Psoas muscle (tissue), 8 donors: ENCODE measurements around the gene AIF1. TPM values are rescaled to one million over a fixed set of nuclear protein-coding genes. Genes with fewer than 3 reads are reported as not detected.

Experiments used
- ATAC-seq, 4 donors: fragments of 200-7000 bp; cut with Tn5 transposase; one replicate each; pipeline ENCODE4 v1.9.1; 2020; ENCODE audit warnings: moderate library complexity in 3 of 4, mild to moderate bottlenecking in 2 of 4
- DNase-seq, 2 donors: peaks; one replicate each; pipeline ENCODE4 v3.0.0-alpha.2; 2020
- H3K27ac ChIP-seq: fragments of 200-600 bp; one replicate; pipeline ENCODE4 v1.8.0; 2022
- H3K27me3 ChIP-seq, 3 donors: fragments of 200-600 bp in 1 of 3; one replicate each; pipeline versions ENCODE4 v1.6.1 to v1.8.0; 2013 to 2022; ENCODE audit warnings: low read length in 2 of 3, mild to moderate bottlenecking in 2 of 3, moderate library complexity in 1 of 3; ENCODE audit not compliant: insufficient read depth in 3 of 3
- H3K36me3 ChIP-seq, 2 donors: fragments of 200-600 bp in 1 of 2; one replicate each; pipeline versions ENCODE4 v1.6.1 to v1.8.0; 2013 to 2022; ENCODE audit warnings: low read depth in 1 of 2, mild to moderate bottlenecking in 1 of 2, moderate library complexity in 1 of 2; ENCODE audit not compliant: insufficient read depth in 1 of 2
- H3K4me1 ChIP-seq: fragments of 200-600 bp; one replicate; pipeline ENCODE4 v1.8.0; 2022
- H3K4me3 ChIP-seq: fragments of 200-600 bp; one replicate; pipeline ENCODE4 v1.8.0; 2022; ENCODE audit warnings: mild to moderate bottlenecking
- H3K9me3 ChIP-seq: fragments of 200-600 bp; one replicate; pipeline ENCODE4 v1.8.0; 2022
- CTCF ChIP-seq: fragments of 200-600 bp; IDR thresholded peaks from one replicate; pipeline ENCODE4 v1.8.0; 2022; ENCODE audit warnings: antibody characterized with exemption
- WGBS, 3 donors: extraction: QIAGEN DNeasy Blood & Tissue Kit; methylation state at CpG; one replicate each; pipeline versions ENCODE4 v1.1.6 to v1.1.7; 2013; 5-methylcytosine and 5-hydroxymethylcytosine counted together
- intact Hi-C, 2 donors: fragments of 100-400 bp; cut with DNase I; formaldehyde crosslinking; loops; one replicate each; pipeline versions ENCODE4 v1.11.0 to v1.14.2; 2022
- polyA plus RNA-seq, 3 donors: library from polyadenylated mRNA; stranded (reverse); fragments of 200-250 nt; gene quantifications; one replicate each; pipeline ENCODE4 v1.2.3, GENCODE V29; 2013
- total RNA-seq, 4 donors: library from RNA; stranded (reverse); fragmentation: NEBNext Ultra II Directional in 2 of 4; extraction: Animal tissue kit (Norgen Biotek cat#: 25700) in 2 of 4; gene quantifications; one replicate each; pipeline versions ENCODE4 v1.2.1 to v1.2.4, GENCODE V29; 2021 to 2023
- donor health status: healthy with polysubstance abuse.
- donor health status: DM: no; HTN: no; CAD: no; lungs with moderate emphysema.
- donor health status: Bipolar disorder and iron deficiency.
- donor health status: healthy.
- donor health status: DM: yes; HTN: yes; CAD: no.
- donor health status: DM: no; HTN: no; CAD: no.
- donor health status: DM: no; HTN: no; CAD: no.
- donor health status: DM: yes; HTN: yes; CAD: no.

The AIF1 gene
- total and polyA plus RNA-seq, 7 donors: 2.6 to 11.3 (median 4.9) TPM

DNA sequence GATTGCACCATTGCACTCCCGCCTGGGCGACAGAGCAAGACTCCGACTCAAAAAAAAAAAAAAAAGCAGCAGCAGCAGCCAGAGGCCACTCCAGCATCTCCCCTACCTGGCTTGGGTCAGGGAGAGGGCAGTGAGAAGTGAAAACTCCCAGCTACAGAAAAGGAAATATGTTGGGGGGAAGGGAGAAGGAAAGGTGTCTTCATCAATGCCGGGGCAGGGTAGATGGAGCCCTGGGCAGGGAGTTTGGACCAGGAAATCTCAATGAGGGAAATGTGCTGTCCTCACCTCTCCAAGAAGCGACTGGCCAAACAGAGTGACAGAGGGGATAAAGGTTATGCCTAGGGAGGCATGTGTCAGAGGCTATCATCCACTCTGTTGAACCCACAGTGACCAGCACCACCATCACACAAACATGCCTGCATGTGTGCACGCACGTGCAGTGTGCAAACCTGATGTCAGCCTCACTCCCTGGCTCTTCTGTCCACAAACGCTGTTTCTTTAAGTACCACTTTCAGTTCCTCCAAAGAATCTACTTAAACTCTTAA, 887 bp upstream of the AIF1 start:
- TF ChIP-seq CTCF: no peak
- intact Hi-C loops: no loop called here
- no peaks in the 10 kb centered on the region for H3K4me1 ChIP-seq
- no peak for ATAC-seq
- WGBS, 3 donors: 75 to 89% (median 79%) methylated on average over 8 of the region's 8 CpGs
- no peak overlapping the region for H3K27ac ChIP-seq
- DNase-seq: no peak
- no peaks in the 10 kb centered on the region for H3K9me3 ChIP-seq
- no peaks in the 10 kb centered on the region for H3K27me3 ChIP-seq
- H3K4me3 ChIP-seq: no peak overlapping the region
- no peaks in the 10 kb centered on the region for H3K36me3 ChIP-seq

DNA sequence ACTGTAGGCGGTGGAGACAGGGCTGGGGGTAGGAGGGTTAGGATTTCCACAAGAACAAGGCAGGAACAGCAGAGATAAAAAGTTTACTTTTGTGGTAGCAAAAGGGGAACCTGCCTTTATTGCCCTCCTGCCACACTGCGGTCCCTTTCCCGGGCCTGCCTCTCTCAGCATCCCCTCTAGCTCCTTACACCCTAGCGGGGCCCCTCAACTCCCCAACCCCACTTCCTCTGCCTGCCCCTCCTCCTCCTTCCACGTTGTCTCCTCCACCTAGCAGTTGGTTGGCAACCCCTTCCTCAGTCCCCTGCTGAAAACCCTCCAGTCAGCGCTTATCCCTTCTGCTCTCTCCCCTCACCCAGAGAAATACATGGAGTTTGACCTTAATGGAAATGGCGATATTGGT, 714 bp downstream of the AIF1 start:
- no peaks in the 10 kb centered on the region for H3K4me1 ChIP-seq
- 58 to 60% (median 60%) methylated on average over 7 of the region's 7 CpGs for WGBS, 3 donors
- no peak for TF ChIP-seq CTCF
- H3K9me3 ChIP-seq: no peaks in the 10 kb centered on the region
- H3K27me3 ChIP-seq: no peaks in the 10 kb centered on the region
- intact Hi-C loops: loop anchor here in 1 of 2 donors (5.0 kb wide), 1 partner anchor 68 kb away; the partner anchor contains the start of genes ATP6V1G2 and NFKBIL1
- H3K27ac ChIP-seq: no peak overlapping the region
- peak overlapping the region; percentile 32 for H3K4me3 ChIP-seq
- no peak for ATAC-seq
- DNase-seq: no peak
- no peaks in the 10 kb centered on the region for H3K36me3 ChIP-seq

DNA sequence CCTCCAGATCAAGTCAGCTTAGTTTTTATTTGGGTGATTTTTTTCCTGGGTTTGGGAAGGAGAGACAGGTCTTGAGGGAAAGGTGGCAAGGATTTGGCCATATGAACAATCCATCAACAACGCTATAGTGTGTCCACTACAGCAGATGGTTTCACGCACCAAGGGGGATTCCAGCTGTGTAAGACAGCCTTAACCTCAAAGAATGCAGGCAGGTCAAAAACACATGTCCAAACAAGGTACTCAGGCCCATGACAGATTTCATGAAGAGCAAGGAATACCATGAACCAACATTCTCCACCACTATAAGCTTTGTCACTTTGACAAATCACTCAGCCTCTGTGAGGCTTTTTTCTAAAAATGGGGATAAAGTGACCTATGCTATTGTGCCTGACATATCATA, 2.0 kb downstream of the AIF1 start:
- Histone ChIP-seq H3K27me3 (no peaks in the 10 kb centered on the region), H3K4me3 (no peak overlapping the region), H3K4me1 (peaks cover 7% of the 10 kb centered on the region), H3K27ac (no peak overlapping the region), H3K9me3 (no peaks in the 10 kb centered on the region), H3K36me3 (peaks cover 2 to 3% of the 10 kb centered on the region in 2 donors)
- ATAC-seq: no peak
- WGBS, 3 donors: 74 to 78% (median 74%) methylated on average over 2 of the region's 2 CpGs
- no peak for DNase-seq
- no peak for TF ChIP-seq CTCF
- intact Hi-C loops: loop anchor here in 1 of 2 donors (5.0 kb wide), 1 partner anchor 70 kb away; the partner anchor contains the start of genes ATP6V1G2 and NFKBIL1

DNA sequence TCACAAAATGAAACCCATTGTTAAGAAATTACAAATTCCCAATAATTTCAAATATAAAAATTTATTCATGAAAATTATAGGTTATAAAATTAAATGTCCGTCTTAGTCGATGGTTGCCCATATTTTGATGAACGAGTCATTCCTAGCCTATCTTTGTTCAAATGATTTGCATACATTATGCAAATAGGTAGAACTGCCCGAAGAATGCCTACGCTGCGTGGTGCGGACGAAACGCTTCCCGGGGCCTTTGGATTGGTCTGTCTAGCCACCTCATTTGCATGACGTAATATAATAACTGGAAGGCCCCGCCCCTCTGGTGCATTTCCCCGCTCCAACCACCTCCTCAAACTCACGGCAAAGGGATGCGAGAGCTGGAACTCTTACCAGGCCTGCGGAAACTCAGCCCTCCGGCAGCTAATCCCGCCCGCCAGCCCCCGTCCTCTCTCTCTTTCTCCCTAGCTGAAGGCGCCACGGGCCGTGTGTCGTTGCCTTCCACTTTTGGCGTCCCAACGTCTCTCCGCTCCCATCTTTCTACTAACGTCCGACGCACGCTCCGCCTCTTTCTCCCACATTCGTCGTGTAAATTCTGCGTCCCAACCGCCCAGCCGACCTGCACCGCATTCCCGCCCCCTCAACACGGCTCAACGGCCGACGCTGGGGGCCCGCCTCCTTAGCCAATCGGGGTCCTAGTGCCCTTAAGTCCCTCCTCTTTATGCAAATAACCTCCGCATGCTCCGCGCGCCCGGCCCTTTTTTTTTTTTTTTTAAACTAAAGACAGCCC, 5.0 kb downstream of the AIF1 start:
- H3K9me3 ChIP-seq: no peaks in the 10 kb centered on the region
- peak overlapping the region; percentile 88 for H3K4me3 ChIP-seq
- peak; percentile 97 to 99 for DNase-seq
- peaks cover 16% of the 10 kb centered on the region for H3K4me1 ChIP-seq
- intact Hi-C loops: loop anchor here in 1 of 2 donors (2.0 to 5.0 kb wide), 2 partner anchors 33 to 73 kb away; partner anchors contain the start of genes ATP6V1G2, BAG6 and NFKBIL1
- no peak for TF ChIP-seq CTCF
- ATAC-seq: peak; percentile 88 to 94 (median 90)
- H3K36me3 ChIP-seq: peaks cover 7 to 31% of the 10 kb centered on the region in 2 donors
- WGBS, 3 donors: 0 to 1% (median 1%) methylated on average over 50 of the region's 50 CpGs
- H3K27me3 ChIP-seq: no peaks in the 10 kb centered on the region
- peak overlapping the region; percentile 96 for H3K27ac ChIP-seq
